Panc1 (cell line): ENCODE results near the gene POLR3E. TPM values are rescaled to one million over a fixed set of nuclear protein-coding genes. Genes with fewer than 3 reads are reported as not detected.

Experiments
- ATAC-seq: fragments of 200-7000 bp; cut with Tn5 transposase; 2 replicates; pipeline ENCODE4 v1.9.1; 2020; ENCODE audit warnings: mild to moderate bottlenecking, moderate library complexity
- BruUV-seq: library from RNA; stranded (reverse); fragments of 400-500 nt; replicated peaks from 2 replicates; lab custom pipeline; 2021; lab: Mats Ljungman, UMichigan
- CTCF ChIA-PET: fragments of 300-600 bp; sonication (Branson Sonifier 250); formaldehyde crosslinking; loops from one replicate; lab custom pipeline; 2022; ENCODE audit warnings: antibody characterized with exemption; lab: Charles Lee
- POLR2A ChIA-PET: fragments of 300-600 bp; sonication (Branson Sonifier 250); formaldehyde crosslinking; loops from one replicate; lab custom pipeline; 2022; ENCODE audit warnings: antibody characterized with exemption; lab: Charles Lee
- DNase-seq: peaks from one replicate; pipeline ENCODE4 v3.0.0-alpha.2; 2010; ENCODE audit warnings: low read depth, low spot score
- H3K27ac ChIP-seq: 2 replicates; pipeline ENCODE4 v1.5.1; 2011; ENCODE audit warnings: mild to moderate bottlenecking, low read length, inconsistent platforms
- H3K27me3 ChIP-seq: fragments of 200-500 bp; sonication (Bioruptor generic); 2 replicates; pipeline ENCODE4 v1.6.0; 2014; ENCODE audit warnings: low read length, inconsistent platforms; ENCODE audit not compliant: control insufficient read depth, insufficient read depth
- H3K36me3 ChIP-seq: fragments of 200-500 bp; sonication (Bioruptor generic); 2 replicates; pipeline ENCODE4 v1.5.1; 2014; ENCODE audit warnings: inconsistent platforms, mild to moderate bottlenecking, low read length, moderate library complexity; ENCODE audit not compliant: control insufficient read depth, insufficient read depth
- H3K4me1 ChIP-seq: 2 replicates; pipeline ENCODE4 v1.5.1; 2011; ENCODE audit warnings: inconsistent platforms, mild to moderate bottlenecking, low read length, moderate library complexity; ENCODE audit not compliant: control insufficient read depth, insufficient read depth
- H3K4me3 ChIP-seq, 2 experiments: 2 replicates each; pipeline ENCODE4 v1.5.1; 2011 to 2012; ENCODE audit warnings: low read depth in 2 of 2, low read length in 2 of 2, mild to moderate bottlenecking in 2 of 2, inconsistent platforms in 1 of 2, moderate library complexity in 1 of 2
- H3K9me3 ChIP-seq: fragments of 200-500 bp; sonication (Bioruptor generic); 2 replicates; pipeline ENCODE4 v1.5.1; 2014; ENCODE audit warnings: low read depth, mild to moderate bottlenecking, inconsistent platforms, low read length, moderate library complexity; ENCODE audit not compliant: control insufficient read depth, insufficient read depth
- POLR2AphosphoS5 ChIP-seq: IDR thresholded peaks from 2 replicates; pipeline ENCODE4 v1.6.1; 2012; ENCODE audit warnings: mild to moderate bottlenecking, low read depth, low read length, moderate library complexity
- SIN3A ChIP-seq: IDR thresholded peaks from 2 replicates; pipeline ENCODE4 v1.6.1; 2012; ENCODE audit warnings: low read depth, mild to moderate bottlenecking, low read length, moderate library complexity, borderline replicate concordance; ENCODE audit not compliant: insufficient read depth
- TCF7L2 ChIP-seq: IDR thresholded peaks from 2 replicates; pipeline ENCODE4 v1.6.1; 2011; ENCODE audit warnings: mild to moderate bottlenecking, low read depth, low read length, inconsistent platforms
- in situ Hi-C: cut with HindIII; loops from 2 replicates; pipeline ENCODE4 v1.10.0; 2016; ENCODE audit warnings: low sequenced_read_pairs, low pct_unique_long_range_greater_than_20kb
- intact Hi-C: fragments of 100-400 bp; cut with micrococcal nuclease; formaldehyde crosslinking; loops from one replicate; pipeline ENCODE4 v1.10.0; 2022; ENCODE audit not compliant: unreplicated experiment
- total RNA-seq: library from RNA; stranded (reverse); gene quantifications from one replicate; pipeline ENCODE4 v1.2.1, GENCODE V29; 2021; ENCODE audit not compliant: unreplicated experiment
- TF ChIP-seq, protein P1 (sequence below), 2 experiments: IDR thresholded peaks; 2 replicates each; pipeline ENCODE4 v1.6.1; 2011 to 2012; ENCODE audit warnings: low read depth in 2 of 2, control low read depth in 1 of 2, low read length in 1 of 2, mild to moderate bottlenecking in 1 of 2, moderate library complexity in 1 of 2; ENCODE audit not compliant: insufficient read depth in 1 of 2
- TF ChIP-seq, protein P2 (sequence below): fragments of 450-650 bp; IDR thresholded peaks from 2 replicates; pipeline ENCODE4 v1.5.1; 2017; ENCODE audit warnings: mild to moderate bottlenecking

The POLR3E gene
- total RNA-seq, 1 experiment from 2014 or later = 45.2 TPM

DNA sequence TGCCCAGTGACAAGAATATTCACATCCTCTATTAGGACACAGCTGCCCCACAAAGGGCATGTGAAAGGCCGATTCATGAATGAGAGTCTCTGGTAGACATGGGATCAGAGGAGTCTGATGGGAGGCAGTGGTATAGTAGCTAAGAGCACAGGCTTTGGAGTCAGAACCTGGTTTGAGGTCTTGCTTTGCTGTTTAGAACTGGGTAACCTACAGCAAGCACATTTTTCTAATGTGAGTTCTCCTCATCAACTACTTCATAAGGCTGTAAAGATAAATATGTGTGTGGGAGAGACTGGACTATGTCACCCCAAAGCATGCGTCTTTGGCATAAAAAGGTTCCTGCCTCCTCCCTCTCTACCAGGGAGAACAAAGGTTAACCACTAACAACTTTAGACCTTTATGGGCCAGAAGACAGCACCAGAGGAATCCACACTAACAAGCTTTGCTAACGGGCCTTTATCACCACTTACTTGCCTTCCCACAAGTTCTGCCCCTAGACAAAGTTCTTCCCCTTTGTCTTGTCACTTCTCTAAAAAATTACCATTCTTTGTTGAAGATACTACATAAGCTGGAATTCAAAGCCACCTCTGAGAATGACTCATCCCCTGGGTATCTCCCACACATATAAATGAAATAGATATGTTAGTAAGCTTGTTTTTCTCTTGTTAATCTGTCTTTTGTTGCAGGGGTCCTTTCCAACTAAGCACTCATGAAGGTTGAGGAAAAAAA is 56.1 kb downstream of the POLR3E start:
- ChIA-PET POLR2A (interaction anchor here (1.2 kb wide), 1 partner anchor 14 kb away, joined by 3 read pairs; no protein-coding TSS in a partner anchor), CTCF (no interaction called here)
- ATAC-seq (peak; percentile 68), DNase-seq (no peak)
- TF ChIP-seq, protein P1, sequence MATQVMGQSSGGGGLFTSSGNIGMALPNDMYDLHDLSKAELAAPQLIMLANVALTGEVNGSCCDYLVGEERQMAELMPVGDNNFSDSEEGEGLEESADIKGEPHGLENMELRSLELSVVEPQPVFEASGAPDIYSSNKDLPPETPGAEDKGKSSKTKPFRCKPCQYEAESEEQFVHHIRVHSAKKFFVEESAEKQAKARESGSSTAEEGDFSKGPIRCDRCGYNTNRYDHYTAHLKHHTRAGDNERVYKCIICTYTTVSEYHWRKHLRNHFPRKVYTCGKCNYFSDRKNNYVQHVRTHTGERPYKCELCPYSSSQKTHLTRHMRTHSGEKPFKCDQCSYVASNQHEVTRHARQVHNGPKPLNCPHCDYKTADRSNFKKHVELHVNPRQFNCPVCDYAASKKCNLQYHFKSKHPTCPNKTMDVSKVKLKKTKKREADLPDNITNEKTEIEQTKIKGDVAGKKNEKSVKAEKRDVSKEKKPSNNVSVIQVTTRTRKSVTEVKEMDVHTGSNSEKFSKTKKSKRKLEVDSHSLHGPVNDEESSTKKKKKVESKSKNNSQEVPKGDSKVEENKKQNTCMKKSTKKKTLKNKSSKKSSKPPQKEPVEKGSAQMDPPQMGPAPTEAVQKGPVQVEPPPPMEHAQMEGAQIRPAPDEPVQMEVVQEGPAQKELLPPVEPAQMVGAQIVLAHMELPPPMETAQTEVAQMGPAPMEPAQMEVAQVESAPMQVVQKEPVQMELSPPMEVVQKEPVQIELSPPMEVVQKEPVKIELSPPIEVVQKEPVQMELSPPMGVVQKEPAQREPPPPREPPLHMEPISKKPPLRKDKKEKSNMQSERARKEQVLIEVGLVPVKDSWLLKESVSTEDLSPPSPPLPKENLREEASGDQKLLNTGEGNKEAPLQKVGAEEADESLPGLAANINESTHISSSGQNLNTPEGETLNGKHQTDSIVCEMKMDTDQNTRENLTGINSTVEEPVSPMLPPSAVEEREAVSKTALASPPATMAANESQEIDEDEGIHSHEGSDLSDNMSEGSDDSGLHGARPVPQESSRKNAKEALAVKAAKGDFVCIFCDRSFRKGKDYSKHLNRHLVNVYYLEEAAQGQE (IDR thresholded peaks at IDR 0.05; ENCODE audit: insufficient read depth in 1 of 2, low read depth in 2 of 2, low read length in 1 of 2) = no peak
- no peak for TF ChIP-seq SIN3A
- H3K4me1 ChIP-seq = peaks cover 5% of the 10 kb centered on the region; the same call in 1 of the 2 replicates
- H3K9me3 ChIP-seq = no peaks in the 10 kb centered on the region
- H3K27ac ChIP-seq = no peak overlapping the region
- no peak overlapping the region for H3K4me3 ChIP-seq
- BruUV-seq = no TSS peak
- intact Hi-C loops = no loop called here
- H3K36me3 ChIP-seq = peaks cover 11% of the 10 kb centered on the region
- no peaks in the 10 kb centered on the region for H3K27me3 ChIP-seq
- in situ Hi-C loops = no loop called here

DNA sequence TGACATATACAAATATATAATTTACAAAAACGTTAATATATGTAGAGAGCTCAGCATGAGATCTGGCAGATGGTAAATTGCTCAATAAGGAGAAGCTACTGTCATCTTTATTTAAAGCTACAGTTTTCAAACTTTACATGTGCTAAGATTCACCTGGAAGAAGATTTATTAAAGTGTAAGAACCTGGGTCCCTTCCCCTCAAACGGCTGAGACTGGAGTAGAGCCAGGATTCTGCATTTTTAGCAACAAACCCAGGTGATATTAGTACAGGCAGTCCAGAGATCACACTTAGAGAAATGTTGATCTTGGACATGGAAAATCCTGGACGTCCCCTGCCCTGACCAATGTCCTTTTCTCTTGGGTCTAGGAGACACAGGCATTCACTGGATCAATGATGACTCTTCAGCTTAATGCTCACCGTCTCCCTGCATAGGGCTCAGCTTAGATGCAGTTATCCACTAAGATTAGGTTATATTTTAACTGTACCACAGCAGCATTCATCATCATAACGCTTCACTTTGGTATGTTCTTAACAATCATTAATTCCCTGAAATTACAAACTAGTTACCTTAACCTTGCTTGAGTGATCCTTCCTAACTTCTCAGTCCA is 56.8 kb downstream of the POLR3E start:
- no peak overlapping the region for H3K4me3 ChIP-seq
- no TSS peak for BruUV-seq
- ATAC-seq = no peak

More for the DNA sequence above, 56.8 kb downstream of the POLR3E start:
- ChIA-PET POLR2A (no interaction called here), CTCF (no interaction called here)
- intact Hi-C loops = no loop called here
- TF ChIP-seq, protein P1 (IDR thresholded peaks at IDR 0.05; ENCODE audit: insufficient read depth in 1 of 2, low read depth in 2 of 2, low read length in 1 of 2) = no peak
- TF ChIP-seq POLR2AphosphoS5 (no peak), SIN3A (no peak), TCF7L2 (no peak)
- TF ChIP-seq, protein P2, sequence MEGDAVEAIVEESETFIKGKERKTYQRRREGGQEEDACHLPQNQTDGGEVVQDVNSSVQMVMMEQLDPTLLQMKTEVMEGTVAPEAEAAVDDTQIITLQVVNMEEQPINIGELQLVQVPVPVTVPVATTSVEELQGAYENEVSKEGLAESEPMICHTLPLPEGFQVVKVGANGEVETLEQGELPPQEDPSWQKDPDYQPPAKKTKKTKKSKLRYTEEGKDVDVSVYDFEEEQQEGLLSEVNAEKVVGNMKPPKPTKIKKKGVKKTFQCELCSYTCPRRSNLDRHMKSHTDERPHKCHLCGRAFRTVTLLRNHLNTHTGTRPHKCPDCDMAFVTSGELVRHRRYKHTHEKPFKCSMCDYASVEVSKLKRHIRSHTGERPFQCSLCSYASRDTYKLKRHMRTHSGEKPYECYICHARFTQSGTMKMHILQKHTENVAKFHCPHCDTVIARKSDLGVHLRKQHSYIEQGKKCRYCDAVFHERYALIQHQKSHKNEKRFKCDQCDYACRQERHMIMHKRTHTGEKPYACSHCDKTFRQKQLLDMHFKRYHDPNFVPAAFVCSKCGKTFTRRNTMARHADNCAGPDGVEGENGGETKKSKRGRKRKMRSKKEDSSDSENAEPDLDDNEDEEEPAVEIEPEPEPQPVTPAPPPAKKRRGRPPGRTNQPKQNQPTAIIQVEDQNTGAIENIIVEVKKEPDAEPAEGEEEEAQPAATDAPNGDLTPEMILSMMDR = no peak
- peaks cover 5% of the 10 kb centered on the region; the same call in 1 of the 2 replicates for H3K4me1 ChIP-seq
- DNase-seq = no peak
- H3K36me3 ChIP-seq = peaks cover 5% of the 10 kb centered on the region
- in situ Hi-C loops = no loop called here
- no peaks in the 10 kb centered on the region for H3K9me3 ChIP-seq
- H3K27me3 ChIP-seq = no peaks in the 10 kb centered on the region
- H3K27ac ChIP-seq = no peak overlapping the region
